BLaER1 (cell line): Measurements from ENCODE around the gene PER3.

ENCODE experiments used
- H3K27ac ChIP-seq: shearing (Covaris generic); formaldehyde crosslinking; 2 replicates; pipeline ENCODE4 v1.8.1; 2022
- H3K27me3 ChIP-seq: shearing (Covaris generic); formaldehyde crosslinking; 2 replicates; pipeline ENCODE4 v1.8.1; 2022
- H3K36me3 ChIP-seq: shearing (Covaris generic); formaldehyde crosslinking; 2 replicates; pipeline ENCODE4 v1.8.1; 2022
- H3K4me1 ChIP-seq: shearing (Covaris generic); formaldehyde crosslinking; 2 replicates; pipeline ENCODE4 v1.8.1; 2022
- H3K4me2 ChIP-seq: shearing (Covaris generic); formaldehyde crosslinking; 2 replicates; pipeline ENCODE4 v1.8.1; 2022
- H3K4me3 ChIP-seq: shearing (Covaris generic); formaldehyde crosslinking; 2 replicates; pipeline ENCODE4 v1.8.1; 2022
- H3K9ac ChIP-seq: shearing (Covaris generic); formaldehyde crosslinking; 2 replicates; pipeline ENCODE4 v1.8.1; 2022
- H3K9me3 ChIP-seq: shearing (Covaris generic); formaldehyde crosslinking; 2 replicates; pipeline ENCODE4 v1.8.1; 2022
- H4K20me1 ChIP-seq: shearing (Covaris generic); formaldehyde crosslinking; 2 replicates; pipeline ENCODE4 v1.8.1; 2022
- Cebpa-rat ChIP-seq: shearing (Covaris generic); IDR thresholded peaks from 2 replicates; pipeline ENCODE4 v1.8.1; 2022

Gene PER3

DNA sequence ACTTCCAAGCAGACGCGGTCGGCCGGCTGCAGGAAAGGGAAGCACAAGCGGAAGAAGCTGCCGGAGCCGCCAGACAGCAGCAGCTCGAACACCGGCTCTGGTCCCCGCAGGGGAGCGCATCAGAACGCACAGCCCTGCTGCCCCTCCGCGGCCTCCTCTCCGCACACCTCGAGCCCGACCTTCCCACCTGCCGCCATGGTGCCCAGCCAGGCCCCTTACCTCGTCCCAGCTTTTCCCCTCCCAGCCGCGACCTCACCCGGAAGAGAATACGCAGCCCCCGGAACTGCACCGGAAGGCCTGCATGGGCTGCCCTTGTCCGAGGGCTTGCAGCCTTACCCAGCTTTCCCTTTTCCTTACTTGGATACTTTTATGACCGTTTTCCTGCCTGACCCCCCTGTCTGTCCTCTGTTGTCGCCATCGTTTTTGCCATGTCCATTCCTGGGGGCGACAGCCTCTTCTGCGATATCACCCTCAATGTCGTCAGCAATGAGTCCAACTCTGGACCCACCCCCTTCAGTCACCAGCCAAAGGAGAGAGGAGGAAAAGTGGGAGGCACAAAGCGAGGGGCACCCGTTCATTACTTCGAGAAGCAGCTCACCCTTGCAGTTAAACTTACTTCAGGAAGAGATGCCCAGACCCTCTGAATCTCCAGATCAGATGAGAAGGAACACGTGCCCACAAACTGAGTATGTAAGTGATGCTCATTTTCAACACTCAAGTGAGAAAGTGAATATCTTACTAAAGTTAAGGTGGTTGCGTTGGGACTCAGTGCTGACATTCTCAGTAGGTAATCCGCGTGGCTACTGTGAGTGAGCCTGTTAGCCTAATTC lies 43.2 kb downstream of the PER3 start:
- no peak for TF ChIP-seq Cebpa-rat
- Histone ChIP-seq H3K4me1 (peaks cover 71% of the 10 kb centered on the region), H3K27ac (no peak overlapping the region; the same call in 1 of the 2 replicates), H3K36me3 (peaks cover 8% of the 10 kb centered on the region), H3K9me3 (no peaks in the 10 kb centered on the region), H3K9ac (no peak overlapping the region), H3K27me3 (no peaks in the 10 kb centered on the region), H4K20me1 (no peaks in the 10 kb centered on the region), H3K4me2 (peak overlapping the region; percentile 15; the same call in 1 of the 2 replicates), H3K4me3 (no peak overlapping the region)

DNA sequence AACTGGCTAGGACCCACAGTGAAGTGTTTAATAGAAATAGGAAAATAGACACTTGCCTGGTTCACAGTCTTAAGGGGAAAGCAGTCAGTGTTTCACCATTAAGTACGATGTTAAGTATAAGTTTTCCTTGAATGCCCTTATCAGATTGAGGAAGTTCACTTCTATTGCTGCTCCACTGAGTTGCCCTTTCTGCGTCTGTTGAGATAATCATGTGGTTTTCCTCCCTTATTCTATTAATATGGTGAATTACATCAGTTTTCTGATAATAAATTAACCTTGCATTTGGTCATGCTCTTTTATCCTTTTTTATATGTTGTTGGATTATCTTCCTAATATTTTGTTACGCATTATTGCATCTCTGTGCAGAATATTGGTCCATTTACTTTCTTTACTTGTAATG lies 47.4 kb downstream of the PER3 start:
- peaks cover 58% of the 10 kb centered on the region for H3K4me1 ChIP-seq
- peaks cover 14% of the 10 kb centered on the region for H3K36me3 ChIP-seq
- peak overlapping the region; percentile 38 for H3K27ac ChIP-seq
- TF ChIP-seq Cebpa-rat, result no peak
- H3K9me3 ChIP-seq, result no peaks in the 10 kb centered on the region
- no peak overlapping the region for H3K4me3 ChIP-seq
- no peak overlapping the region for H3K9ac ChIP-seq
- H4K20me1 ChIP-seq, result no peaks in the 10 kb centered on the region
- no peaks in the 10 kb centered on the region for H3K27me3 ChIP-seq
- H3K4me2 ChIP-seq, result peak overlapping the region; percentile 64

DNA sequence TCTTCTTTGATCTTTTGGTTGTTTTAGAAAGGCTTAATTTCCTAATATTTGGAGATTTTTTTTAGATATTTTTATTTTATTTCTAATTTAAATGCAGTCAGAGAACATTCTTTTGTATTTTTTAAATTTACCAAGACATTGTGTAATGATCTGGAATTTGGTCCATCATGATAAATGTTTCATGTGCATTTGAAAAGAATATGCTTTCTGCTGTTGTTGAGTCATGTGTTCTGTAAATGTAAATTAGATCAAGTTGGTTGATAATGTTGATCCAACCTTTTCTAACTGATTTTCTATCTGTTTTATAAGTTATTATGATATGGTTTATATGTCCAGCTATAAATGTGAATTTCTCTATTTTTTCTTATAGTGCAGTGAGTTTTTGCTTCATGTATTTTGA lies 48.9 kb downstream of the PER3 start:
- Histone ChIP-seq H3K4me1 (peaks cover 44% of the 10 kb centered on the region), H4K20me1 (no peaks in the 10 kb centered on the region), H3K9me3 (peaks cover 7% of the 10 kb centered on the region), H3K9ac (no peak overlapping the region), H3K36me3 (peaks cover 17% of the 10 kb centered on the region), H3K4me2 (no peak overlapping the region), H3K4me3 (no peak overlapping the region), H3K27ac (no peak overlapping the region), H3K27me3 (no peaks in the 10 kb centered on the region)
- TF ChIP-seq Cebpa-rat, result no peak

DNA sequence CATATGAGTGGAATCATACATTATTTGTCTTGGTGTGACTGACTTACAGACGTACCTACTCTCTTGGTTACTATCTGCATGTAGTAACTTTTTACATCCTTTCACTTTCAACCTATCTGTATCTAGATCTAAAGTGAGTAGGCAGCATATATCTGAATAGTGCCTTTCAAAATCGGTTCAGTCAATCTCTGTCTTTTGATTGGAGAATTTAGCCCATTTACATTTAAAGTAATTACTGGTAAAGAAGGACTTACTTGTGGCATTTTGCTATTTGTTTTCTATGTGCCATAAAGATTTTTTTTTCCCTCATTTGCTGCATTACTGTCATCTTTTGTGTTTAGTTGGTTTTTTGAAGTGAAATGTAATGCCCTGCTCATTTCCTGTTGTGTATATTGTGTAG lies 54.6 kb downstream of the PER3 start:
- Histone ChIP-seq H4K20me1 (no peaks in the 10 kb centered on the region), H3K9me3 (peaks cover 42% of the 10 kb centered on the region), H3K27me3 (no peaks in the 10 kb centered on the region), H3K27ac (no peak overlapping the region), H3K9ac (no peak overlapping the region), H3K4me1 (no peaks in the 10 kb centered on the region), H3K36me3 (peaks cover 39% of the 10 kb centered on the region), H3K4me3 (no peak overlapping the region), H3K4me2 (no peak overlapping the region)
- TF ChIP-seq Cebpa-rat, result no peak

DNA sequence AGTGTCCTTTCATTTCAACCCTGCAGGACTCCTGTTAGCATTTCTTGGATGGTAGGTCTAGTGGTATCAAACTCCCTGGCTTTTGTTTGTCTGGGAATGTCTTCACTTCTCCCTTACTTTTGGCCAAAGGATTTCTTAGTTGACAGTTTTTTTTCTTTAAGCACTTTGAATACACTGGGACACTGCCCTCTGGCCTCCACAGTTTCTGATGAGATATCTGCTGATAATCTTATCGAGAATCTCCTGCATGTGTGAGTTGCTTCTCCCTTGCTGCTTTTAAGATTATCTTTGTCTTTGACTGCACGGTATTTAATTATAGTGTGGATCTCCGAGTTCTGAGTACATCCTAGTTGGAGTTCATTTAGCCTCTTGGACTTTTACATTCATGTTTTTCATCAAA lies 55.4 kb downstream of the PER3 start:
- no peak overlapping the region for H3K4me2 ChIP-seq
- peaks cover 42% of the 10 kb centered on the region for H3K9me3 ChIP-seq
- no peak overlapping the region for H3K9ac ChIP-seq
- H3K36me3 ChIP-seq, result peaks cover 39% of the 10 kb centered on the region
- no peaks in the 10 kb centered on the region for H3K4me1 ChIP-seq
- H3K4me3 ChIP-seq, result no peak overlapping the region
- no peaks in the 10 kb centered on the region for H3K27me3 ChIP-seq
- H4K20me1 ChIP-seq, result no peaks in the 10 kb centered on the region
- no peak overlapping the region for H3K27ac ChIP-seq
- TF ChIP-seq Cebpa-rat, result no peak

DNA sequence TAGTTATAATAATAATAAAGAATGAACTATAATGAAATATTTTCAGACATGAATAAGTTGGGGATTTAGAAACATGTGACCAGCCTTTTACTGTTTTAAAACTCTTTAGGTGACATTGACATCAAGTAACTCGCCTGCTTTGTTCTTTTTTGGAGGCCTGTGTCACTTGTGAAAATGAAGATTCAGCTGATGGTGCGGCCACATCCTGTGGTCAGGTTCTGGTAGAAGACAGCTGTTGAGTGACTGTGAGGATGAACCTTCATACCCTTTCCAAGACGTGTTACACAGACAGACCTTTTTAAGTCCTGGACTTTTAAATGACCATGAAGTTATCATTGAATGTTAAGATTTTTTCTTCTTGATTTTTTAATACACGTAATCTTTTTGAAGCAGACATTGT lies 58.4 kb downstream of the PER3 start:
- no peak overlapping the region for H3K4me2 ChIP-seq
- TF ChIP-seq Cebpa-rat, result no peak

DNA sequence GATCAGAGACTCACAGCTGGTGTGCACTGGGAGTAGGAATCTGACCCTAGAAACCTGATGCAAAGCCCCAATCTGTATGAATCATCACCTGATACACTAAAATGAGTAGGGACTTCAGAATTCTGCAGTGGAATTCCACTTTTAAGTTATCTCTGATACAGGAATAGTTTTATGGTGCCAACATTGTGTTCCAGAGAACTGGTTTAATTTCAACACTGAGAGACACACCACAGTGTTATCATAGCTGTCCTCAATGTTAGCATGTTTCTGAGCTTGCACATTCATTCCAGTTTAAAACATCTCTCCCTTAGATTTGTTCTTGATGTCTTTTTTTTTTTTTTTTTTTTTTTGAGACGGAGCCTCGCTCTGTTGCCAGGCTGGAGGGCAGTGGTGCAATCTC lies 61.7 kb downstream of the PER3 start:
- no peaks in the 10 kb centered on the region for H4K20me1 ChIP-seq
- H3K36me3 ChIP-seq, result peaks cover under 1% of the 10 kb centered on the region; the same call in 1 of the 2 replicates
- no peak overlapping the region for H3K9ac ChIP-seq
- no peak overlapping the region for H3K4me3 ChIP-seq
- no peaks in the 10 kb centered on the region for H3K27me3 ChIP-seq
- H3K9me3 ChIP-seq, result peaks cover 8% of the 10 kb centered on the region
- H3K4me1 ChIP-seq, result no peaks in the 10 kb centered on the region
- no peak overlapping the region for H3K4me2 ChIP-seq
- H3K27ac ChIP-seq, result no peak overlapping the region
- no peak for TF ChIP-seq Cebpa-rat

More for the DNA sequence above, 58.4 kb downstream of the PER3 start:
- Histone ChIP-seq H3K9me3 (peaks cover 41% of the 10 kb centered on the region), H3K9ac (no peak overlapping the region), H3K4me1 (no peaks in the 10 kb centered on the region), H3K4me3 (no peak overlapping the region), H3K27ac (no peak overlapping the region), H4K20me1 (no peaks in the 10 kb centered on the region), H3K27me3 (no peaks in the 10 kb centered on the region), H3K36me3 (peaks cover 26% of the 10 kb centered on the region)

DNA sequence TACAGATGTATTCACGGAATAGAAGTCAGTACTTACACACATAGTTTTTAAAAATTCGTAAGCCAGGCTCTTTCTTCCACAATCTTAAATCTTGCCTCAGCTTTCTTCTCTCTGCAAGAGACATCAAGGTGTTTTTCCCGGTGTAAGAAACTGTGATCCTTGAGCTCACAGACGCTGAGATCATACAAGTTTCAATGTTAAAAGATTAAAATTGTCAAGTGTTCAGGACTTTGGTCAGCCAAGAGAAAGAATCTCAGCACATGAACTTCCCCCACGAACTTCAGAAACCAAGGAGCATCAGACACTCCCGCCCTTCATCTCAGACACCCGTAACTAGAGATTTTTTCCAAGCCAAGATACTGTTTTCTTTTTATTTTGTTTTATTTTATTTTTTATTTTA lies 62.6 kb downstream of the PER3 start:
- Histone ChIP-seq H3K4me3 (no peak overlapping the region), H4K20me1 (no peaks in the 10 kb centered on the region), H3K9ac (no peak overlapping the region), H3K9me3 (no peaks in the 10 kb centered on the region), H3K27ac (no peak overlapping the region), H3K4me2 (no peak overlapping the region), H3K27me3 (no peaks in the 10 kb centered on the region), H3K36me3 (no peaks in the 10 kb centered on the region), H3K4me1 (no peaks in the 10 kb centered on the region)
- no peak for TF ChIP-seq Cebpa-rat

DNA sequence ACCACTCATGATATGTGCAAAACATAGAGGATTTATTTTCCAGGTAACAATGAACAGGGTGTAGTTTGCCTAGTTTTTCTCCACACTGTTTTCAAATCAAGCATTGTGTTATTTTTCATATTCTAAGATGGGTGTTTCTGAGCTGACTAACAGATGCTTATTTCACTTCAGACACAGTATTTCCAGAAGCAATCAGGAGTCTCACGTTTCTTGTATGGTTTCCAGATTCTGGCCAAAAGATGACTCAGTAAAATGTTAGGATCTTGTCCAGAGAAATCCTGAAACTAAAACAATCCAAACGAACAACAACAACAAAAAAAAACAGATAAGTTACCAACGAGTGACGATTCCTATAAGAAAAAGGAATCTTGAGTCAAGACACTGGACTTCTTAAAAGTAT lies 63.5 kb downstream of the PER3 start:
- Histone ChIP-seq H3K4me2 (no peak overlapping the region), H4K20me1 (no peaks in the 10 kb centered on the region), H3K9ac (no peak overlapping the region), H3K4me1 (no peaks in the 10 kb centered on the region), H3K27ac (no peak overlapping the region), H3K4me3 (no peak overlapping the region), H3K27me3 (no peaks in the 10 kb centered on the region), H3K36me3 (no peaks in the 10 kb centered on the region), H3K9me3 (no peaks in the 10 kb centered on the region)
- TF ChIP-seq Cebpa-rat, result no peak

DNA sequence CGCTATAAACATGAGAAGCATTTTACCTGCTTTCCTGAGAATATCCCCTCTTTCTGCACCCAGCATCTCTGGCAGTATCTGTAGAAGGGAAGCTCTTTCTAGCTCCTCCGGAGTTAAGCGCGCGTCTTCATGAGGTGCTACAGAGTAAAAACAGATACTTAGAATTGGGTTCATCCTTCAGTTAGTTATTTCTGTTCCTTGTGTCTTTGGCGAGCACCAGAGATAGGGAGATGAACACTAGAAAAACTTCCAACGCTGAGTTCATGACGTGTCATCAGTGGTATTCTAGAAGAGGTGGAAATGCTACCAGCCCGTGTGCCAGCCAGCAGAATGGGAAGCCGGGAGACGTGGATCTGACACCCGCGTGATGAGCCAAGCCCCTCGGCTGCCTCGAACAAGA lies 66.7 kb downstream of the PER3 start:
- peaks cover 2% of the 10 kb centered on the region for H3K4me1 ChIP-seq
- H3K4me2 ChIP-seq, result no peak overlapping the region
- no peak for TF ChIP-seq Cebpa-rat
- H3K27ac ChIP-seq, result no peak overlapping the region
- H3K9ac ChIP-seq, result no peak overlapping the region
- no peaks in the 10 kb centered on the region for H3K9me3 ChIP-seq
- H3K27me3 ChIP-seq, result no peaks in the 10 kb centered on the region
- H3K4me3 ChIP-seq, result no peak overlapping the region
- H3K36me3 ChIP-seq, result no peaks in the 10 kb centered on the region
- H4K20me1 ChIP-seq, result no peaks in the 10 kb centered on the region
